A673 (cell line): Measurements from ENCODE around the gene CDH1. TPM values are rescaled to one million over a fixed set of nuclear protein-coding genes. Genes with fewer than 3 reads are reported as not detected.

Experiments used
- BruUV-seq: library from RNA; stranded (reverse); fragments of 400-500 nt; replicated peaks from 2 replicates; lab custom pipeline; 2021; lab: Mats Ljungman, UMichigan
- CTCF ChIA-PET: fragments of 300-600 bp; sonication (Branson Sonifier 250); formaldehyde crosslinking; loops from one replicate; lab custom pipeline; 2022; ENCODE audit warnings: antibody characterized with exemption; lab: Charles Lee
- POLR2A ChIA-PET: fragments of 300-600 bp; sonication (Branson Sonifier 250); formaldehyde crosslinking; loops from one replicate; lab custom pipeline; 2022; ENCODE audit warnings: antibody characterized with exemption; ENCODE audit not compliant: low non-redundant PET; lab: Charles Lee
- DNase-seq: peaks from one replicate; pipeline ENCODE4 v3.0.0-alpha.2; 2015; ENCODE audit warnings: low spot score
- H3K27ac ChIP-seq: fragments of 200-600 bp; sonication (generic); 2 replicates; pipeline ENCODE4 v1.5.1; 2016; ENCODE audit warnings: mixed run types, low read depth, mild to moderate bottlenecking, mixed read lengths, antibody characterized with exemption, low read length; ENCODE audit not compliant: poor library complexity, severe bottlenecking
- H3K27me3 ChIP-seq: fragments of 200-600 bp; sonication (generic); replicated peaks from 2 replicates; pipeline ENCODE4 v1.6.1; 2017; ENCODE audit warnings: mixed run types, low read depth, mild to moderate bottlenecking, mixed read lengths, antibody characterized with exemption, low read length; ENCODE audit not compliant: insufficient read depth, poor library complexity
- H3K36me3 ChIP-seq: fragments of 200-600 bp; sonication (generic); 2 replicates; pipeline ENCODE4 v1.6.1; 2016; ENCODE audit warnings: mixed run types, mild to moderate bottlenecking, mixed read lengths, antibody characterized with exemption, low read length; ENCODE audit not compliant: insufficient read depth, poor library complexity, severe bottlenecking
- H3K4me1 ChIP-seq: fragments of 200-600 bp; sonication (generic); 2 replicates; pipeline ENCODE4 v1.6.1; 2017; ENCODE audit warnings: mixed run types, mild to moderate bottlenecking, mixed read lengths, antibody characterized with exemption, low read length; ENCODE audit not compliant: insufficient read depth, poor library complexity, severe bottlenecking
- H3K4me3 ChIP-seq: fragments of 200-600 bp; sonication (generic); 2 replicates; pipeline ENCODE4 v1.5.1; 2016; ENCODE audit warnings: low read depth, mixed run types, mild to moderate bottlenecking, mixed read lengths, low read length; ENCODE audit not compliant: poor library complexity, severe bottlenecking
- H3K9me3 ChIP-seq: fragments of 200-600 bp; sonication (generic); 2 replicates; pipeline ENCODE4 v1.6.1; 2016; ENCODE audit warnings: mixed run types, low read depth, mild to moderate bottlenecking, mixed read lengths, antibody characterized with exemption, low read length; ENCODE audit not compliant: poor library complexity, severe bottlenecking
- EZH2 ChIP-seq: fragments of 200-600 bp; sonication (generic); IDR thresholded peaks from 2 replicates; pipeline ENCODE4 v1.6.1; 2017; ENCODE audit warnings: borderline replicate concordance, low read depth, mild to moderate bottlenecking, mixed read lengths, antibody characterized with exemption, low read length; ENCODE audit not compliant: poor library complexity, severe bottlenecking
- intact Hi-C: fragments of 100-400 bp; cut with micrococcal nuclease; formaldehyde crosslinking; loops from one replicate; pipeline ENCODE4 v1.10.0; 2022; ENCODE audit not compliant: unreplicated experiment
- total RNA-seq: library from RNA; stranded (reverse); gene quantifications from 2 replicates; pipeline ENCODE4 v1.2.3, GENCODE V29; 2021
- TF ChIP-seq, protein P1 (sequence below): fragments of 300-800, 200-600 bp; sonication (generic); conservative IDR thresholded peaks from 2 replicates; pipeline ENCODE4 v1.5.1; 2017; ENCODE audit warnings: low read depth, mild to moderate bottlenecking, antibody characterized with exemption, low read length, moderate library complexity, mixed read lengths

CDH1 gene
- total RNA-seq, 1 experiment from 2014 or later = 0.06 TPM

DNA sequence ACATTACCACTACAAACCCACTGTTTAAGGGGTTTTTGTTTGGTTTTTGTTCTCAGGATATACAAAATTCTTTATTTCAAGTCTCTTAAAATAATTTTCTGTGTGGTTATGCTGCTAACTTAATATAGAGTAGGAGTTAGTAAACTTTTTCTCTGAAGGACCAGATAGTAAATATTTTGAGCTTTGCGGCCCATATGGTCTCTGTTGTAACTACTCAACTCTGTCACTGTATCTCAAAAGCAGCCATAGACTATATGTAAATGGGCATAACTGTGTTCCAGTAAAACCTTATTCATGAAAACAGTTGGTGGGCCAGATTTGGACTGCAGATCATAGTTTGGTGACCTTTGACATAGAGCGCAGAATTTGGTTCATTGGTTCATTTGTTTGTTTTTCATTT lies 113.4 kb downstream of the CDH1 start:
- no peaks in the 10 kb centered on the region for H3K36me3 ChIP-seq
- intact Hi-C loops = no loop called here

GRCh38 chr16:68851601-68852000 lies 114.5 kb downstream of the CDH1 start:
- H3K4me1 ChIP-seq = peaks cover 9% of the 10 kb centered on the region
- no peak for DNase-seq
- H3K4me3 ChIP-seq = no peak overlapping the region
- CTCF ChIA-PET = no interaction called here
- H3K9me3 ChIP-seq = no peaks in the 10 kb centered on the region
- no peak overlapping the region for H3K27ac ChIP-seq
- H3K27me3 ChIP-seq = no peaks in the 10 kb centered on the region
- no peaks in the 10 kb centered on the region for H3K36me3 ChIP-seq
- TF ChIP-seq EZH2 = no peak
- TF ChIP-seq, protein P1, sequence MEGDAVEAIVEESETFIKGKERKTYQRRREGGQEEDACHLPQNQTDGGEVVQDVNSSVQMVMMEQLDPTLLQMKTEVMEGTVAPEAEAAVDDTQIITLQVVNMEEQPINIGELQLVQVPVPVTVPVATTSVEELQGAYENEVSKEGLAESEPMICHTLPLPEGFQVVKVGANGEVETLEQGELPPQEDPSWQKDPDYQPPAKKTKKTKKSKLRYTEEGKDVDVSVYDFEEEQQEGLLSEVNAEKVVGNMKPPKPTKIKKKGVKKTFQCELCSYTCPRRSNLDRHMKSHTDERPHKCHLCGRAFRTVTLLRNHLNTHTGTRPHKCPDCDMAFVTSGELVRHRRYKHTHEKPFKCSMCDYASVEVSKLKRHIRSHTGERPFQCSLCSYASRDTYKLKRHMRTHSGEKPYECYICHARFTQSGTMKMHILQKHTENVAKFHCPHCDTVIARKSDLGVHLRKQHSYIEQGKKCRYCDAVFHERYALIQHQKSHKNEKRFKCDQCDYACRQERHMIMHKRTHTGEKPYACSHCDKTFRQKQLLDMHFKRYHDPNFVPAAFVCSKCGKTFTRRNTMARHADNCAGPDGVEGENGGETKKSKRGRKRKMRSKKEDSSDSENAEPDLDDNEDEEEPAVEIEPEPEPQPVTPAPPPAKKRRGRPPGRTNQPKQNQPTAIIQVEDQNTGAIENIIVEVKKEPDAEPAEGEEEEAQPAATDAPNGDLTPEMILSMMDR = no peak
- no TSS peak for BruUV-seq
- intact Hi-C loops = no loop called here
- POLR2A ChIA-PET = no interaction called here

More for the DNA sequence above, 113.4 kb downstream of the CDH1 start:
- no peak overlapping the region for H3K27ac ChIP-seq
- CTCF ChIA-PET = no interaction called here
- peaks cover 9% of the 10 kb centered on the region for H3K4me1 ChIP-seq
- DNase-seq = no peak
- H3K4me3 ChIP-seq = no peak overlapping the region
- no TSS peak for BruUV-seq
- no peaks in the 10 kb centered on the region for H3K27me3 ChIP-seq
- H3K9me3 ChIP-seq = no peaks in the 10 kb centered on the region
- no peak for TF ChIP-seq EZH2
- TF ChIP-seq, protein P1 = no peak
- POLR2A ChIA-PET = no interaction called here

GRCh38 chr16:68857479-68857878 lies 120.4 kb downstream of the CDH1 start:
- Histone ChIP-seq H3K4me3 (no peak overlapping the region), H3K27ac (no peak overlapping the region), H3K4me1 (no peaks in the 10 kb centered on the region), H3K9me3 (no peaks in the 10 kb centered on the region), H3K36me3 (no peaks in the 10 kb centered on the region), H3K27me3 (no peaks in the 10 kb centered on the region)
- TF ChIP-seq, protein P1 = no peak
- no peak for TF ChIP-seq EZH2
- BruUV-seq = no TSS peak
- no peak for DNase-seq
- CTCF ChIA-PET = no interaction called here
- POLR2A ChIA-PET = no interaction called here
- intact Hi-C loops = no loop called here
